HT1080 (cell line): ENCODE results near the gene CA10. TPM values are rescaled to one million over a fixed set of nuclear protein-coding genes. Genes with fewer than 3 reads are reported as not detected.

Experiments
- DNase-seq: peaks from one replicate; pipeline ENCODE4 v3.0.0-alpha.2; 2015; ENCODE audit warnings: low read depth
- total RNA-seq: library from RNA; depleted of rRNA; stranded (reverse); fragments of >200 nt; shearing (Covaris generic); gene quantifications from 2 replicates; pipeline ENCODE4 v1.2.3, GENCODE V29; 2014

The CA10 gene
- total RNA-seq, 1 experiment from 2014 or later: not detected

- DNase-seq: no peak
These were observed 388.3 kb downstream of the CA10 start for GRCh38 chr17:51770027-51770759.

DNA sequence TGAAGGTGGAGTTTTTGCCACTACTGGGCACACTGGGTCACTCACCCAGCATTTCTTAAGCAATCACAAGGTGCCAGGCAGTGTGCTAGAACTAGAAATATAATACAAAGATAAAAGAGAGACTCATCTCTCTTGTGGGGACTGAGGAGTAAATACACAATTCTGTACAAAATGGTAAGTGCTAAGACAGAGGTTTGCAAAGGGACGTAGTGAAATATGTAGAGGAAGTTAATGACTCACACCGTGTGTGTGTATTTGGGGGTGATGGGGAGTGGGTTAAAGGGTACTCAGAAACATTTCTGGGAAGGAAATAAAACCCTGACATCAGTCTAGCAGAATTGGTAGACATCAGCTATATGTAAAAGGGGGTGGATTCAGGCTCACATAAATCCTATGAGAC, 389.3 kb downstream of the CA10 start:
- no peak for DNase-seq

DNA sequence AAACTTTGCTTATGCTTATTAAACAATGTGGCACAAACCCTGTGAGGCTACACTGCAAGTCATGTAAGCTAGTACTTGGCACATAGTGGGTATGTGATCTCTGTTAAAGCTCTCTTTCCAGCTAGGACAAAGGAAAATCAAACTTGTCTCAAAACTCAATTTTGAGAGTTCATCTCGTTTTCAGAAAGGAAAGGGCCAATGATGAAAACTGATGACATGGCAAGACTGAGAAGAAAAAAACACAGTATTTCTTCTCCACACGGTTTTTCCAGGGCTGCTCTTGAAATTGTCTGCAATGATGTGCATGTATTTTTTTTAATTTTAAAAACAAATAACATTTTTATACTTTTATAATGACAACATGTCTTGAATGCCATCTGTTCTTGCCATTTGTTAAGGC, 389.8 kb downstream of the CA10 start:
- DNase-seq: no peak

GRCh38 chr17:51767287-51767686, 391.2 kb downstream of the CA10 start:
- no peak for DNase-seq

DNA sequence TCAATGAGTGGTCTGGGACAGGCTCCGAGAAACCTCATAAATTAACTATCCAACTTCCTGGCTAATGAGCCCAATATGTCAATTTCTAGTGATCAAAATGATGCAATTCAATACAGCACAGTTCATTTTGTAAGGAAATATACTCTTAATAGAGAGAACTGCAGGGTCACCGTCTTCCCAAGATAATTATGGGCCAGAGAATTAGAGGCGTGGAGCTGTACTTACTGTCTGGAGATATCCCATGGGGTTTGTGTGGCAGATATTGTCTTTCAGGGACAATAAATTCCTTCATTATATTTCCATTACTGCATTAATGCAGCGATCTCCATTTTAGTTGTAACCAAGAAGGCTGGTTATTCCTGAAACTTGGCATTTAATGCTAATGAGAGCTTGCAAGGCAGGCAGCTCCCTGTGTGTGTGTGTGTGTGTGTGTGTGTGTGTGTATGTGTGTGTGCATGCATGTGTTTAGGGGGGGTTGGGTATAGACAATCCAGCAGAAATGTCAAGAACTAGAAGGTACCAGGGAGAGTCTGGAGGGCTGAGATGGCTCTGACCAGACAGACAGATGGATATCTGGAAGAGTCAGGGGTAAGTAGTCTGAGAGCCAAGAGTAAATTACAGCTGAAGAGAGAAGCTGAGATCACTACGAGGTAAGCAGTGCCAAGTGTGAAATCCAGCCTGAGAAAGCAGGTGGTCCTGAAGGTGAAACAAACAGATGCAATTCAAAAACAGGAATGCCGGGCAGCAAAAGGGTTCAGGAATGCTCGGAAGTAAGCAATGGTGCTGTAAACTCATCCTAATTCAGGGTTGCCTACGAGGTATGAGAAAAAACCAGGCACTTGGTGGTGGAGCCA, 393.0 kb downstream of the CA10 start:
- no peak for DNase-seq

DNA sequence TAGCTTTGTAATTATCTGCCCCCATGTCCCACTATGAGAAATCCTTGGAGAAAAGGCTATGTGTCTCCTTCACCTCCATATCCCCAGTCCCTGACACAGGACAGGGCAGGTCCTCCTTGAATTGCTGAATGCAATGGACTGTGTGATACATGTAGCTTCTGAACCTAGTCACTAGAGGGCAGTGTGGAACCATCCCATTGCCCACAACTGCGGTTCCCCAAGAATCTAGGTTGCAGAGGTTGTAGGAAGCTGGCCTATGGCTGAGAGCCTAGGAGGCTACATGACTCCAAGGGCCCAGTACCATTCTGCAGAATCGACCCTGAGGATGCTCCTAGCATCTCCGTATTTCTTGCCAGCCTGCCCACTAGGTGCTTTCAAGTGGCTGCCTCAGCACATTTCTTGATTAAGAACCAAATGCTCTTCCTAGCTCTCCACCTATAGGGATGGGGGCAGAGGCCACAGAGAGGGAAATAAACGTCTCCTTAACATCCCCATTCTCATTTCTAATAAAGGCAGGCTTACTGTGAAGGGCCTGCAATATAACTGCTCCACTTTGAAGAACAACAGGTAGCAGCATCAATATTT, 394.0 kb downstream of the CA10 start:
- peak; percentile 50 for DNase-seq

GRCh38 chr17:51763058-51763457, 395.5 kb downstream of the CA10 start:
- DNase-seq: no peak

GRCh38 chr17:51761105-51761504, 397.4 kb downstream of the CA10 start:
- no peak for DNase-seq

DNA sequence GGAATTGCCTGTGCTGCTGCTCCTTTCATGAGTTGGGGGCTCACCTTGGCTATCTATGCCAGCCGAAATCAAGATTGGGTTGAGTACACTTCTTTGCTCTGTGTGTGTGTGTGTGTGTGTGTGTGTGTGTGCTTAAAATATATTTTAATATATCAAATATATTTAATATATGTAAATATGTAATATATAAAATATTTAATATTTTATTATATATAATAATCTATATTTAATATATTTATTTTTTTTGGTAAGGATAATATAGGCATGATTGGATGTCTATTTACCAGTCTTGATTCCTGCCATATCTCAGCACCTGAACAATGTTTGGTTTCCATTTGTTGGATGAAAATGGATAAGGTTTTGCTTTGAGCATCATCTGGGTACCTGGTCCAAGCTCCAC, 399.3 kb downstream of the CA10 start:
- no peak for DNase-seq

DNA sequence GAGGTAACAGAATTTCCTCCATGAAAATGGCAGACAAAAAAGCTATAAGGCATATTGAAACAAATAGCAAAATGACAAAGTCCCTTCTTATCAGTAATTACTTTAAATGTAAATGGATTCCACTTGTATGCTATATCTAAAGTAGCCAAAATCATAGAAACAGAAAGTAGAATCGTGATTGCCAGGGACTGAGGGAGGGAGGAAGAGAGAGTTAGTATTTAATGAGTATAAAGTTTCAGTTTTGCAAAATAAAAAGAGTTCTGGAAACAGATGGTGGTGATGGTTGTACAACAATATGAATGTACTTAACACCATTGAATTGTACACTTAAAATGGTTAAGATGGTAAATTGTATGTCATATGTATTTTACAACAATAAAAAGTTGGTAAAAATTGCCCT, 407.4 kb downstream of the CA10 start:
- no peak for DNase-seq

- DNase-seq: no peak
These were observed 409.5 kb downstream of the CA10 start for GRCh38 chr17:51748749-51749604.

DNA sequence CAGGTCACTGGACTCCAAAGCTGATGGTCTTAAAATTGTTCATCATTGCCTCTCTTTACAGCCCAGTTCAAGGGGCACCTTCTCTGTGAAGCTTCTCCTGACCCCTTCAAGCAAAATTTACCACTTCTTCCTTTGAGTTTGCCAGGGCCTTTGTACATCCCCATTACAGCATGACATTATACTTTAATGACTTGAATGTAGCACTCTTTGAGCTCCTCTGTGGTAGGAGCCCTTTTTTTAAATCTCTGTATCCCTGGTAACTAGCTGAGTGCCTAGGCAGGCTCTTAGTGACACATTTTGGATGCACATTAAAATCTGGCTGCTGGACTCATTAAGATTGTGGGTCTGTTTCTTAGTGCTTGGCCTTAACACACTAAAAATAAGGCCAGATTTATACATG, 412.1 kb downstream of the CA10 start:
- no peak for DNase-seq

- DNase-seq: no peak
These were observed 412.5 kb downstream of the CA10 start for GRCh38 chr17:51745993-51746392.

DNA sequence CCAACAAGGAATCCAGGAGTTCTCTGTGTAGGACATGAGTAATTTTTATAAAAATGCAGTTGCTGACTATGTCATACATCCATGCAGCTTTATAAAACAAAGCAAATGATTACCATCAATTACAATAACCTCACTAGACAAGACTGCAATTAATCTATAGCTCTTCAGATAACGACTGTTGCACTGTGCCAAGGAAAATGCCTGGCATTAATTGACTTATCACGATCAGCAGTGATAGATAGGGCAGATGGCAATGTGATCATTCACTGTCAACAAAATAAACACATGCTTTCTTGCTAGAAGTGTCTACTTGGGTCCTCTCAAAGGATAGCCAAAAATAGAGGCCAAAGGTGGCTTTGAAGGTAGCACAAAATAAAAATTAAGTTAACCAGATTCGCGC, 415.0 kb downstream of the CA10 start:
- DNase-seq: no peak

DNA sequence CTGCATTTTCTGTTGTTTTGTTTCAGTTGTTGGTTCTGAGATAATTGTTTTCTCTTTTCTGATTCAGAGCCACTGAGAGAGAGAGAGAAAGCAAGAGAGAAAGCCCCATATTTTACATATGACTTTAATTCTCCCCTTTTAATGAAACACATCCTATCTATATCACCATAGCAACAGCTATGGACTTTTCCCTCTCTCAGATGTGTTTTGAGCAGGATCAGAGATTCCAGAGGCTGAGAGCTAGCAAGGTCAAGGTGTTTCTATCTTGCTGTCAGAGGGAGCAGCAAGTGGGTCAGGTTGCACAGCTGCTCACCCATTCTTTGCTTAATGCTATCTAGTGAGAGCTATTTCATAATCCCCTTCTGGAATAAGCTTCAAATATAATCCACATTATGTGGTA, 415.9 kb downstream of the CA10 start:
- DNase-seq: no peak

DNA sequence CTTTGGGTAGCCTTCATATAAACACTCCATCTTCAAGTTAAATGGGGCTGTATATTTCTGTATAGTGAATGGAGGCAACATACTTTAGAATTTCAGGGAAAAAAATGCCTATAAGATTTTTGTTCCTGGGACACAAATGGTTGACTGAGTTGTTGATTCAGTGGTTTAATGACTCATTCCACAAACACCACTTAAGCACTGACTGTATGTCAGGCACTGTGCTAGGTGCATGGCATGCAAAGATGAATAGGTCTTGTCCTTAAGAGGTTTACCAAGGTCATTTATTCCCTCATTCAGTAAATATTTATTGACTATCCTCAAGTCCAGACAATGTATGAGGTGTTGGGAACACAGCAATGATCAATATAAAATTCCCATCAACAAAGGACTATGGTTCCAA, 417.1 kb downstream of the CA10 start:
- no peak for DNase-seq

DNA sequence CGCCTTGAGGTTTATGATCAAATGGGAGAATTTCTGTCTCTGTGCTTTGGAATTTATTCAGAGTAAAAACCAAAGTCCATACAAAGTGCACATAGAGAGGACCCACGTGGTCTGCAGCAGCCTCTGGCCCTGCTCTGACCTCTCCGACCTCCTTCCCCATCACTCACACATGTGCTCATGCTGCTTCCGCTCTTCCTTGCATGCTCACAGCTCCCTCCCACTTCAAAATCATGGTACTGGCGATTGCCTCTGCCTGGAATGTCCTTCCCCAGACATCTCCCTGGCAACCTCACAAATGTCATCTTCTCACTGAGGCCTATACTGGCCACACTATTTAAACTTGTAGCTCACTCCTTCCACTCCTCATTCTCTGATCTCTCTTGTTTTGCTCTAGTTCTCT, 418.0 kb downstream of the CA10 start:
- no peak for DNase-seq

GRCh38 chr17:51739245-51739886, 419.1 kb downstream of the CA10 start:
- no peak for DNase-seq

DNA sequence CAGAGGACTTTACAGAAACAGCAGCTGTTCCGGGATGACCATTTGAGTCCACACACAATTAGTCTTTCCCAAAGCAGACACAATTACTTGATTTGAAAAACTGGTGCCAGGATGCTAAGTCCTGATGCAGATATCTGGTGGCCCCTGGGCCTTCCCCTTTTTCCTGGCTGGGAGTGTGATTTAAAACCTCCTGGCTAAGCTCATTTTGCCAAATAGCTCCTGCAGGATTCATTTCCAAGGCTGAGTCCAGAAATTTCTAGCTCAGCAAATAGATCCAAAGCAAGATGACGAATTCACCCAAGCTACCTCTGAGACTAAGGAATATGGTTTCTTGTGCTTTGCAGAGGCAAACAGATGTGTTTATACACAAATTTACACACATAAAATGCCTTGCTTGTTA, 422.2 kb downstream of the CA10 start:
- DNase-seq: no peak

DNA sequence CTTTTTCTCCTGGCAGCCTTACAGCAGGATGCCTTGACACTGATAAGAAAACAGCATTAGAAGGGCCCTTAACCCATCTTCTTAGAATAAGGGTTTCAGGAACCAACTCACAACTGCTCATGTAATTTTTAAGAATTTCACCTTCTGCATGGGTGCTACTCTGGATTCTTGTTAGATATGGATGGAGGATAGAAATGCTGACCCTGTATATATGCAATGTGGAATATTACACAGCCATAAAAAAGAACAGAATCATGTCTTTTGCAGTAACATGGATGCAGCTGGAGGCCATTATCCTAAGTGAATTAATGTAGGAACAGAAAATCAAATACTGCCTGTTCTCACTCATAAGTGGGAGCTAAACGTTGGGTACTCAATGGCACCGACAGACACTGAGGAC, 423.5 kb downstream of the CA10 start:
- DNase-seq: no peak

DNA sequence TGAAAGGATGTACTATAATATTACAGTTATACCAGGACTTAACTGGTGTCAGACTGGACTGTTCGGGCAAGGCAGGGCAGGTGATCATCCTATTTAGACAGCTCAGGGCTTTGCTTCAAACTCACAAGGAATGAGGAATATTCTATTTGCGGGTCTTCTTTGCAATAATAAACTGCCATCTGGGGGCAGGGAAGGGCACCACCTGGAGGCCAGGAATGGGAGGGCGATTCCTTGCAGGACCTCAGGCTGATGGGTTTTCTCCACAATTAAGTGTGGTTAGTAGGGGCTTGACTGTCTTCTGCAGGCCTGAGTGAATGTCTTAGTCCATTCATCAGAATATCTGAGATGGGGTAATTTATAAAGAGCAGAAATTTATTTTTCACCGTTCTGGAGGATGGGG, 424.1 kb downstream of the CA10 start:
- DNase-seq: no peak
